Dermis microvascular lymphatic vessel endothelial cell (primary cell): ENCODE measurements around the gene VASH2. TPM values are rescaled to one million over a fixed set of nuclear protein-coding genes. Genes with fewer than 3 reads are reported as not detected.
"Not testable (repeated sequence)": the region's sequence is repeated elsewhere in the genome, so short reads cannot be mapped to it uniquely, and the experiment has no call there.

ENCODE experiments used
- DNase-seq, 2 donors: peaks; one replicate each; pipeline versions ENCODE4 v3.0.0 to v3.0.0-alpha.2; 2010; ENCODE audit warnings: low read depth in 2 of 2
- total RNA-seq: library from RNA; depleted of rRNA; stranded (reverse); fragments of >200 nt; gene quantifications from 2 replicates; pipeline ENCODE4 v1.2.1, GENCODE V29; 2014

The VASH2 gene
- 0.13 TPM in 2 replicates for total RNA-seq

DNA sequence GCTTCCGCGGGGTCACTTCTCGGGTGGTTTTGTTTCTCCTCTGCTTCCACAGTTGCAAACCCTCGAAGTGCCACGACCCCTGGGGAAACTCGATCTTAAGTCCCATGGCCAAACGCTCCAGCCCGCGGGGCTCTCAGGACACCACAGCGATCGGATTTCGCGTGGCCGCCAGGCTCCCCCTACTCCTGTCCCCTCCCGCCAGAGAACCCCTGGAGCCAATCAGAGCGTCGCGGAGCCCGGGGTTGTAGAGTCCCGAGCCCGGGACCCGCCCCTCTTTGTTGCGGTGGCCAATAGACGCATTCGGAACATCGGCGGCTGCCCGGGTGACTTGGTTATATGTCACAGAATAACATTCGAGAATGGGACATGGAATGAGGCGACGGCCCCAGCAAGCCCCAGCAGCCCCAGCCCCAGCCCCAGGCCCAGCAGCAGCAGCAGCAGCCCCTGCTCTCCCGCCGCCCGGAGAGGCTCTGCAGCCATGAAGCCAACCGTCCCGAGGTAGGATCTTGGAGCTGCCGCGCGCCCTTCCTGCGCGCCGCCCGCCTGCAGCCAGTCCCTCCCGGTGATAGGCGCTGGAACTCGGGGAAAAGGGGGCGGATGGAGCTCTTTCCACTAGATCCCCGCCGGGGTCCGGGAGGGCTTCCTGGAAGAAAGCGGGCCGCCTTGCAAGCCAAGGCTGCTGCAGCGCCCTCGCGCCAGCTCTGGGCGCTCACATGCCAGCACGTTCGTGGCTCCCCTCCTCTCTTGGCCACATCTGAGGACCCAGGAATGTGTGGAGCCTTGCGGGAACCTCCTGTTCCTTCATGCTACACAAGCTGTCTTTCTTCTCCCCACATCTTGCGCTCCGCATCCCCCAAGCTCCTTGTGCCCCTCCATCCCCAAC is at the start of gene VASH2:
Gene VASH2, plus strand, starts transcription at position 299 of the 883 bp plus-strand sequence. CDS start 1,002 bp downstream, outside the sequence.
- DNase-seq, result peak; percentile 55 to 83

DNA sequence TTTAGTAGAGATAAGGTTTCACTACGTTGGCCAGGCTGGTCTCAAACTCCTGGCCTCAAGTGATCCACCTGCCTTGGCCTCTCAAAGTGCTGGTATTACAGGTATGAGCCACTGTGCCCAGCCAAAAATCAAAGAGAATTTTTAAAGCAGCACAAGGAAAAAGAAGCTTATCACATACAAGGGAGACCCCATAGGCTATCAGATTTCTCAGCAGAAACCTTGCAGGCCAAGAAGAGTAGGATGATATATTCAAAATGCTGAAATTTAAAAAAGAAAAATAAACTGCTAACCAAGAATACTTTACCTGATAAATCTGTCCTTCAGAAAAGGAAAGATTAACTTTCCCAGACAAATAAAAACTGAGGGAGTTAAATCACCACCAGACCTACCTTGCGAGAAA is 49.1 kb upstream of the VASH2 start:
- no peak for DNase-seq

DNA sequence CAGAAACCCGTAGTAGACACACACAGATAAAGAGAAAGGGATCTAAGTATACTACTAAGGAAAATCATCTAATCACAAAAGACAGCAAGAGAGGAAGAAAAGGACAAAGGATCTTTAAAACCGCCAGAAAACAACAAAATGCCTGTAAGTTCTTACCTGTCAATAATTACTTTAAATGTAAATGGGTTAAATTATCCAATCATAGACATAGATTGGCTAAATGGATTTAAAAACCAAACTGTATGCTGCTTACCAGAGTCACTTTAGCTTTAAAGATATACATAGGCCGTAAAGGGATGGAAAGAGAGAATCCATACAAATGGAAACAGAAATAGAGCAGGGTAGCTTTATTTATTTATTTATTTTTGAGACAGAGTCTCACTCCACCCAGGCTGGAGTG is 48.3 kb upstream of the VASH2 start:
- no peak for DNase-seq

DNA sequence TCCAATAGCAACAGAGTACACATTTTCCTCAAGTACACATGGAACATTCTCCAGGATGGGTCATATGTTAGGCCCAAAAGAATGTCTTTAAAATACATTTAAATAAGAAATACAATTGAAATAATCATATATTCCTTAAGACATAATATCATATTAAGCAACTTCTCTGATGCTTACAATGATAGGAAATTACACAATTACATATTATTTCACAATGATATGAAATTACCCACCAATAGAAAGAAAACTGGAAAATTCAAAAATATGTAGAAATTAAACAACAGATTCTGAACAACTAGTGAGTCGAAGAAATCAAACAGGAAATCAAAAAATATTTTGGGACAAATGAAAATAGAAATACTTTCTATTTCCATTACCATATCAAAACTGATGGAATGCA is 46.7 kb upstream of the VASH2 start:
- no peak for DNase-seq

DNA sequence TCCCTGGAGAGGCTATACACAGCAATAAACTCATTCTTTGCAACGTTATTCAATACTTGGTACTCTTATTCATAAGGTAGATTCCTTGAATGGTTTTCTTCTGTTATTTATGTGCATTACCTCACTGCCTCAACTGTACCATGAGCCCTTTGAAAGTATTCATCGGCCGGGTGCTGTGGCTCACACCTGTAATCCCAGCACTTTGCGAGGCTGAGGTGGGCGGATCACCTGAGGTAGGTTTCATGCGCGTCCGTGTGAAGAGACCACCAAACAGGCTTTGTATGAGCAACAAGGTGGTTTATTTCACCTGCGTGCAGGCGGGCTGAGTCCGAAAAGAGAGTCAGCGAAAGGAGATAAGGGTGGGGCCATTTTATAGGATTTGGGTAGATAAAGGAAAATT is 42.3 kb upstream of the VASH2 start:
- not testable (repeated sequence) for DNase-seq

DNA sequence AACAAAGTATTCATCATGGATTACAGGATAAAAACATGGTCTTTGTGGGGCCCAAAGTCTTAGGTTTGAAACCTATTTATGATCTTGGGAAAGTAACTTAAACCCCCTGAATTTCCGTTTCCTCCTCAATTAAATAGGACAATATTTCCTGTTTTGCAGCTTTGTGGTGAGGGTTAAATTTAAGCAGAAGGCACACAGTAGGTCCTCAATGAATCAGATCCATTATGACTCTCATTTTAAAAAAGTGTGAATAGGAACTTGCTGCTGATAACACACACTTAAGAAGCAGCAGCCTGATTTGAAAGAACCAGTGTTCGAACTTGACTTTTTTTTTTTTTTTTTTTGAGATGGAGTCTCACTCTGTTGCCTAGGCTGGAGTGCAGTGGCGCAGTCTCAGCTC is 41.4 kb upstream of the VASH2 start:
- DNase-seq, result no peak

DNA sequence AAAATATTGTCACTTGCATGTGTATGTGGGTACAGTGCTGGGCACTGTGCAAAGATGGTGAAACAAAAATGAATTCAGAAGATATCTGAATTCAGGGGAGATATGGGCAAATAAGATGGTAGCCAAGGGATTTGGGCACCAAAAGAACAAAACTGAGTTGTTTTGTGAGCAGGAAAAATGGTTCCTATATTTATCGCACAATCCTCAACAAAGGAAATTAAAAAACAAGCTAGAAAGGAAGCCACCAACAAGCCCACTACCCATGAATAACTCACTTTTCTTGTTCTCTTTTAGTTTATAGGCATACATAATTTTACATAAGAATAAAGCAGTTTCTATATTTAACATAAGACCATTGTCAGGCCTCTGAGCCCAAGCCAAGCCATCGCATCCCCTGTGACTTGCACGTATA is 40.7 kb upstream of the VASH2 start:
- DNase-seq, result no peak

DNA sequence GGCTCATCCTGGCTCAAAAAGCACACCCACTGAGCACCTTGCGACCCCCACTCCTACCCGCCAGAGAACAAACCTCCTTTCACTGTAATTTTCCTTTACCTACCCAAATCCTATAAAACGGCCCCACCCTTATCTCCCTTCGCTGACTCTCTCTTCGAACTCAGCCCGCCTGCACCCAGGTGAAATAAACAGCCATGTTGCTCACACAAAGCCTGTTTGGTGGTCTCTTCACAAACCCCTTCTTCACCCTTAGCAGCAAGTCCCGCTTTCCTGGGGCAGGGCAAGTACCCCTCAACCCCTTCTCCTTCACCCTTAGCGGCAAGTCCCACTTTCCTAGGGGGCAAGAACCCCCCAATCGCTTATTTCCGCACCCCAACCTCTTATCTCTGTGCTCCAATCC is 40.1 kb upstream of the VASH2 start:
- DNase-seq, result not testable (repeated sequence)

DNA sequence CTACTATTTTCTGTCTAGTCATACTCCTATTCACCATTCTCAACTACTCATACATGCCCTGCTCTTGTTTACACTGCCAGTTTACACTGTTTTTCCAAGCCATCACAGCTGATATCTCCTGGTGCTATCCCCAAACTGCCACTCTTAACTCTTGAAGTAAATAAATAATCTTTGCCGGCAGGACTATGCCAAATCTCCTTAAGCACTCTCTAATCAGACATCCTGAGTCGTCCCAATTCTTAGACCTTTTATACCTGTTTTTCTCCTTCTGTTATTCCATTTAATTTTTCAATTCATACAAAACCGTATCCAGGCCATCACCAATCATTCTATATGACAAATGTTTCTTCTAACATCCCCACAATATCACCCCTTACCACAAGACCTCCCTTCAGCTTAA is 36.7 kb upstream of the VASH2 start:
- not testable (repeated sequence) for DNase-seq

DNA sequence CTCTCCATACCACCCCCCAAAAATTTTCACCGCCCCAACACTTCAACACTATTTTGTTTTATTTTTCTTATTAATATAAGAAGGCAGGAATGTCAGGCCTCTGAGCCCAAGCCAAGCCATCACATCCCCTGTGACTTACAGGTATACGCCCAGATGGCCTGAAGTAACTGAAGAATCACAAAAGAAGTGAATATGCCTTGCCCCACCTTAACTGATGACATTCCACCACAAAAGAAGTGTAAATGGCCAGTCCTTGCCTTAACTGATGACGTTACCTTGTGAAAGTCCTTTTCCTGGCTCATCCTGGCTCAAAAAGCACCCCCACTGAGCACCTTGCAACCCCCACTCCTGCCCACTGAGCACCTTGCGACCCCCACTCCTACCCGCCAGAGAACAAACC is 36.2 kb upstream of the VASH2 start:
- not testable (repeated sequence) for DNase-seq

DNA sequence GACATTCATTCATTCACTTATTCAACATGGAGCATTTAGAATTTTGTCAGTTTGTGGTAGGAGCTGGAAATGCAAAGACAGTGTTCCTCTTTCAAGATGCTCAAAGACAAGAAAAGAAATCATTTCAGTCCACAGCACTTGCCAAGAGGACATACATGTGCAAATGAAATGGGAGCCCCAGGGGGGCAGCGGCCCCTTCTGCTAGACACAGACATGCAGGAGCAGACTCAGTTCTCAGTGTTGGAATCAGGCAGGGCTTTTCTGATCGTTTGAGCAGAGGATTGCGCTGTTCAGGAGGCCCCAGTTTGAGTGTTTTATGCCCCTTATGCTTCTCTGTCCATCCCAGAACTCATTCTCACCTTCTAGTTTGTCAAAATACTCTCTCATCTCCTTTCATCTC is 35.6 kb upstream of the VASH2 start:
- no peak for DNase-seq

DNA sequence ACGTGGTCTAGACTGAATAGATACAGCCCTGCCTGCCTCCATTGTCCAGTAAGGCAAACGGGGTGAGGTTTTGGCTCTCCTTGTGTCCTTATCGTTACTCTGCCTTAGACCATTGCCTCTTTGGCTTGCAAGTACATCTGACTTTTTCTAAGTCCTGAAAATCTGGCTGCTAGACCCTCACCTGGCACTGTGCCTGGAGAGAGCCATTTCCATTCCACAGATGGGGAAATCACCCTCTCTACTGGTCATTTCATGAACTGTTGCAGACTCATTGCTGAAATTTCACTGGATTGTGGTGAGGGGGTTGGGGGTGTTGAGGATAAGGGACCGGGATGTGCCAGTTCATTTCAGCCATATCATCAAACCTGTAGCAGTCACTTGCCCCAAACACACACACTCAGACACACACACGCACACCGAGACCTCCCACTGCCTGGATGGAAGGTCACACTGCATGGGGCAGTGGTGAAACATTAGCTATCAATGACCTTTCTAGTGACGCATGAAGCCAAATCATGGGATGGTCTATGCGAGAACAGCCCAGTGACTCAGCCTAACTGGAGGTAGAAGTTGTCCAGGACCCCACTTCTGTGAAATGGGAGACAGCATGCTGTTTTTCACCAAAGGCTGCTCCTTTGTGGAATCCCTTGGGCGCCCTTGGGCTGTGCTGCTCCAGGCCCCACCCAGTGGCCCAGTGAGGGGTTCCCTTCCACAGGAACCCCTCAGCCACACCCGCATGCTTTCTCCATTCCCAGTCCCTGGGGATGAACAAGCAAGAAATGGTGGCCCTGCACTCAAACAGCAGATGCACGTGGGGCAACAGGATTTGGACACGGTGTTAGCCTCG is 34.9 kb upstream of the VASH2 start:
- peak; percentile 16 to 44 for DNase-seq

DNA sequence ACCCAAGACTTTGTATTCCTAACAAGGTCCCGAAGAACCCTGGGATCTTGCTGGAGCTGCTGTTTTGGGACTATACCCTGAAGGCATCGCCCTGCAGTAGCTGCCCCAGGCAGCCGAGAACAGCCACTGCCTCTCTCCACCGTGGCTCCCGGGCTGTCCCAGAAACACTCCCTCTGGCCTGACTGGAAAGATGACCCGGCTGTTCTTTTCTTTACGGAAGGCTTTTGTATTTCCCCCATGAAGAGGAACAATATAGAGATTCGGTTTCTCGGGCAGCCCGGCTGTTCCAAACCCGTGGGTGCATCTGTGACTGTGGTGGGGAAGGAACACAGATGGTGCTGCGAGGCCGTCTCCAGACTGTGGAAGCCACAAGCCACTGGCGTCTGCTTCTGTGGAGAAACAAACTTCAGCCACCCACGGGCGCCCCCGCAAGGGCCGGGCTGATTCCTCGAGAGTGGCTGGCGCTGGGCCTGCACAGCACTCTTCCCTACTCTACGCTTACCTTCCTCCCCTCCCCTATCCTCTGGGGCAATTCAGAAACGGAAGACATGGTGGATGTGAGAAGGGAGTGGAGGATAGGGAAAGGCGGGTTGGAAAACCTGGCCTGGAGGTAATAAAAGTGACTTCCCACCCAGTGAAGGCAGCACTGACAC is 33.7 kb upstream of the VASH2 start:
- DNase-seq, result peak in 1 of 2 donors; percentile 21

DNA sequence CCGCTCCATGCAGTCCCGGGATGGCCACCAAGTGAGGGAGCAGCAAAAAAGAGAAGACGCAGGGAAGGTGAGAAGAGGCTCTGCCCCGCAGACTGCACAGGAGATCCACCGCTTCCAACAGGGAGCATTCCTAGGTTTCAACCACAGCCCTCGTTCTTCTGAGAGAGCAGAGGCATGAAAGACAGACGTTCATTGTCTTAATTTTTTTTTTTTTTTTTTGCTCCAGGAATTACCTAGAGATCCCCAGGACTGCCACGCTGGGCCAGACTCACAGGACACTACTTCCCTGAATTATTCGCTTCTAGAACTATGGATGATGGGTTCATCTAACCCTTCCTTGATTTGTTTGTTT is 33.2 kb upstream of the VASH2 start:
- no peak for DNase-seq

DNA sequence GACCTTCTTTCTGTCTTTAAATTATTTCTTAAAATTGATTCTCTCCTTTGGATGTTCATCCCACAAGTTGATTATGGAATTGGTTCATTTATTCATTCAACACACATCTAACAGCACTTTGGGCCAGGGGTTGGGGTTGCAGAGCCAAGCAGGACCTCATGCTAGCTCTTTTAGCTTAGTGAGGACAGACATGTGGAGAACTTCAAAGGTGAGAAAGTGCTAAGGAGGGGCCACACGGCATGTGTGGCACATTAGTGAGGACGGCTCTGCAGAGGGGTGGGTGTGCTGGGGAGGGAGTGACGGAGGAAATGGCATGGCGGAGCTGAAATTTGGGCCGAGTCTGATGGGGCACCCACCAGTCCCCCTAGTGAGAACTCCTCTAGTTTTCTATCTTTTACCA is 32.5 kb upstream of the VASH2 start:
- no peak for DNase-seq

DNA sequence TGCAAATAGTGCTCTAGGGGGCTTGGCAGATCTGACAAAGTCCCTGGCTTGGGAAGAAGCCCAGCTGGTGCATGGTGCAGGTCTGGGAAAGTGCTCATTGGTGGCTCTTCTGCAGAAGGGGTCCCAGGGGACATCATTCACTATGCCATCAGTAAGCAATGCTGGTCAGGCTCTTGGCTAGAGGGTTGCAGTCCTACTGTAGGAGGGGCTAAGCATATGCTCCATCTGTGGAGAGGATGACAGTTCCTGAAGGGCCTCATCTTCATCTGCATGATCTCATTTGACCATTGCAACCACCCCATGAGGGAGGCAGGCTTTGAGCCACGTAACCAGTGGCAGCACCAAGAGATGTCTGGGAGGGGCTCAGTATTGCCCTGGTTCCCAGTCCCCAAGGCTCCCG is 31.5 kb upstream of the VASH2 start:
- DNase-seq, result no peak

DNA sequence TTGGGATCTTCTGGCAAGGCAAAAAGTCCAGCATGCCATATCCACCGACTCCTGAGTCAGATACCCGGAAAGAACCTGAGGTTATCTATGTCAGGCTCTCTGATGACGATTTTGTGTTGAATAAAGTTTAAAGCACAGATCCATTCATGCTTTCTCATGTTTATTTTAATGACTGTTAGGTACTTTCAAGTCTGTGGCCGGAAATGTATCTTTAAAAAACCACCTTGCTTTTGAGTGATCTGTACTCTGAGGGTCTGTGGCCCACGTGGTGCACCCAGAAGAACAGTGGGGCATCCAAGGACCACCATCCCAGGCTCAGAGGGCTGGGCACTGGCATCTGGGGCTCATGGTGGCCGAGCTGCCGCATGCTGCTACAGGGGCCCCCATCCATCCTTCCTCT is 30.1 kb upstream of the VASH2 start:
- DNase-seq, result no peak

DNA sequence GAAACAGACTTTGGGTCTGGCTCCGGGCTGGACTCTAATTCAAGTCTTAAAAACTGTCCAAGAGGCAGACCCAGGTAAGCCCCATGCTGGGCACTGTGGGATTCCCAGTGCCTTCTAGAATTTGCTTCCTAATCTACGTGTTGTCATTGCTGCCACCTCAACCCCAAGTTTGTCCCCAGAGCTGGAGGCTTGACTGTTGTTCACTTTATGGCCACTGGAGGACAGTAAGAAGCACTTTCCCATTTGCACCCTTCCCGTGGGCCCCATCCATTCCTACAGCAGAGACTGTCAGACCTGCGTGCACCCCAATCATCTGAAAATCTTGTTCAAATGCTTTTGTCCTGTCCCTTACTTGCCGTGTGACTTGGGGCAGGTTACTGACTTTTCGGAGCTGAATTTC is 29.4 kb upstream of the VASH2 start:
- no peak for DNase-seq

DNA sequence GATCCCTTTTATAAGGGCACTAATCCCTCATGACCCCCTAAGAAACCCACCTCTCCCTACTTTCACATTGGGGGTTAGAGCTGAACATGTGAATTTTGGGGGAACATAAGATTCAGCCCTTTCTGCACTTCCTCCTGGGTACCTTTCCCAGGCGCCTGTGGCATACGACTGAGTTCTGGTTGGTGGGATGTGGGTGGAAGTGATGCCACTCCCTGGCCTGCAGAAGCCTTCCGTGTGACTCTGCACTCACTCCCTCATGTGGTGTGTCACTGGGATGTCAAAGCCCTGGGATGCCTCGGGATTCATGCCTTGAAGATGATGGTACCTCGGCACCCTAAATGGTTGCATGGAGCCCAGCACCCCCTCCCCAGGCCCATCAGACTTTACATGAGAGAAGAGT is 28.3 kb upstream of the VASH2 start:
- DNase-seq, result no peak

DNA sequence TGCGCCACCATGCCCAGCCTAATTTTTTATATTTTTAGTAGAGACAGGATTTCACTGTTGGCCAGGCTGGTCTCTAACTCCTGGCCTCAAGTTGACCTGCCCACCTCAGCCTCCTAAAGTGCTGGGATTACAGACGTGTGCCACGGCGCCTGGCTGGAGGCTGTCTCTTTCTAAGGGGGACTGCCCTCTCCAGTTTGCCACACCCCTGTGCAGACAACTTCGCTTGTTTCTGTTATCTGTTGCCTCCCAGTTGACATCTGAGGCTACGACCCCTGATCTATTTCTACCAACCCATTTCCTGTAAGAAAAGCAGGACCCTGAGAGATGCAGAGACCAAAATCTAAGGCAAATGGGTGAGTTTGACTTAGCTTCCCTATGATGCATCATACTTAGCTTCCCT is 24.0 kb upstream of the VASH2 start:
- DNase-seq, result no peak

DNA sequence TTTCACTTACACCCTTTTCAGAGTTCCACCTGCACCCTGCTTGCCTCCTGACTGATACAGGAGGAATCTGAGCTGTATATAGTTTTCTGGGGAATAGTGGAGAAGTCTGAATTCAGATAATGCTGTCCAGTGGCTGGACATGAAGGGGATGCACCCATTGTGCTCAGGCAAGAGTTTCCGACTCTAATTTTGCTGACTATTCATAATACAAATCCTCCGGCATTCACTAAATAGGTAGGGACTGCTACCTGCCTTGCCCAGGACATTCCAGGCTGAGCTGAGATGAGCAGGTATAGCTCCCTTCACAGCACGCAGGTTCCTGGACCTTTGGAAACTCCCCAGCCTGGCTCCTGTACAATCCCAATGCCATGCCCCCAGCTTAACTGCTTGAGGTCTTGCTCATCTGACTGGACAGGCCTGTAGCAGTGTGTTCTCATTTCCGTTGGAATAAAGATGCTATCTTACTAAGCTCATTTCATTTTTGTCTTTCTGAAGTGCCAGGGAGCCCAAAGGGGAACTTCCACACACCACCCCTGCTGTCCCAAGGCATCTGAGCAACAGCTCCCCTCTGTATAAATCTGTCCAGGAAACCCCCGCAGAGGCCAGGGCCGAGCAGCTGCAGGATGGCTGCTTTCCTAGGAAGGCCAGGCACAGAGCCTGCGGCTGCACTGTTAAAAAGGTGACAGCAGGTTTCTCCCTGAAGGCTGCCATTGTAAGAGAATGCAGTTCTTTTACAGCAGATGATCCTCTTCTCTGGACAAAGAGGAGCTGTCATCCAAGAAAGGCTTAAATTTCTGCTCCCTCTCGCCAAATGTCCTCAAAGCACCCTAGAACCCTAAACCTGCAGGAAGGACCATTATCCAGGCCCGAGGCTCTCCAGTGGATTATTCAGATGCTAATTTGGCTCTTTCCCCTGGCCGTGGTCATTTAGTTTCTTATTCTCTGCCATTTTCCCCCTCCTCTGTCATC is 21.7 kb upstream of the VASH2 start:
- no peak for DNase-seq
